BE2C (cell line): ENCODE data around the gene GLT6D1.

ENCODE experiments used
- DNase-seq: peaks from one replicate; pipeline ENCODE4 v3.0.0-alpha.2; 2020
- H3K27me3 ChIP-seq: fragments of 250-450 bp; sonication (Bioruptor Pico); 2 replicates; pipeline ENCODE4 v1.5.1; 2020; ENCODE audit warnings: mild to moderate bottlenecking
- H3K36me3 ChIP-seq: fragments of 250-450 bp; sonication (Bioruptor Pico); 2 replicates; pipeline ENCODE4 v1.5.1; 2020; ENCODE audit warnings: mild to moderate bottlenecking
- H3K4me1 ChIP-seq: fragments of 250-450 bp; sonication (Bioruptor Pico); 2 replicates; pipeline ENCODE4 v1.5.1; 2020
- H3K4me3 ChIP-seq: 2 replicates; pipeline ENCODE4 v1.5.1; 2011; ENCODE audit warnings: low read depth, low read length
- H3K9me3 ChIP-seq: fragments of 250-450 bp; sonication (Bioruptor Pico); 2 replicates; pipeline ENCODE4 v1.5.1; 2020
- TF ChIP-seq, protein P1 (sequence below): IDR thresholded peaks from 2 replicates; pipeline ENCODE4 v1.5.1; 2012; ENCODE audit warnings: mild to moderate bottlenecking, low read depth, low read length

GLT6D1 gene

DNA sequence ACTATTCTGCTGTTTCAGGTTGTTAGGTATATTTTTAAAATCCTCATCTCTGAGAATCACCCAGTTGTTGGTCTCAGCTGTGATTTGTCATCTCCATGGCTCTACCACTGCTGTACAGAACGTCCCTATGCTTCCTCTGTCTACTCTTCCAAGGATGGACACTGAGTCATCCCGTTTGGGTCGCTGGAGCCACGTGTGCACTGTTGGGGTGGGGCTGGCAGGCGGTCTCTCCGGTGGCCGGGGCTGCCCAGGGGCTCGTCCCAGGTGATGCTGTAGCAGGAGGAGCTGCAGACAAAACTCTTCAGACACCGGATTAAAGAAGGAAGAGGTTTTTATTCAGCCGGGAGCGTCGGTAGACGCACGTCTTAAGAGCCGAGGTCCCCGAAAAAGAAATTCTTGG is 40.7 kb upstream of the GLT6D1 start:
- H3K27me3 ChIP-seq = no peaks in the 10 kb centered on the region

DNA sequence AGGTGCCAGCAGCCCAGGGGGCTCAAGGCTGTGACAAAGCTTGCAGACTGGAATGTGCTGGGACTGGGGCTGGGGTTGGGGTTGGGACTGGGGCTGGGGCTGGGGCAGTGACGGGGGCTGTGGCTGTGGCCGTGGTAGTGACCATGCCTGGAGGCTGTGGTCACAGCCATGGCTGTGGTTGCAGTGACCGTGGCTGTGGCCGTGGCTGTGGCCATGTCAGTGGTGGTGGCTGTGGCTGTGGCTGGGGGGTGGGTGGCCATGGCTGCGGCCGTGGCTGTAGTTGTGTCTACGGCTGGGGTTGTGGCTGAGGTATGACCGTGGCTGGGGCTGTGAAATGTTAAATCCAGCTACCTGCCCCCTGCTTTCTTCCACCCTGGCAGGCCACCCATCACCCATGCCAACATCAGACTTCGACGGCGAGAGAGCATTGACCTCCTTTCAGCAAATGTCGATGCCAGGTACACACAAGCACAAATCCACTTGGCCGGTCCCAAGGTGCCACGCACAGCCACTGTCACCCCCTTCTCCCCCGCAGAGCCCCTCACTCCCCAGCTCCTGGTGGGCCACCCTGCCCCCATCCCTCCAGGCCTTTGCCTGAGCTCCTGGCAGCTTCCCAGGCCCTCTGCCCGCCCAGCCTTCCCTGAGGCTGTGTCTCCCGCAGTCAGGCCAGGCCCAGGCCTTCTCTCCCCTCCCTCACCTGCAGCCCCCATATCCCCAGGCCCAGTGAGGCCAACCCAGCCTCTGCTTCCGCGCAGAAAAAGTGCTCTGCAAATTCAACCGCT is 39.1 kb upstream of the GLT6D1 start:
- H3K4me3 ChIP-seq = no peak overlapping the region
- no peaks in the 10 kb centered on the region for H3K9me3 ChIP-seq
- no peaks in the 10 kb centered on the region for H3K4me1 ChIP-seq
- TF ChIP-seq, protein P1, sequence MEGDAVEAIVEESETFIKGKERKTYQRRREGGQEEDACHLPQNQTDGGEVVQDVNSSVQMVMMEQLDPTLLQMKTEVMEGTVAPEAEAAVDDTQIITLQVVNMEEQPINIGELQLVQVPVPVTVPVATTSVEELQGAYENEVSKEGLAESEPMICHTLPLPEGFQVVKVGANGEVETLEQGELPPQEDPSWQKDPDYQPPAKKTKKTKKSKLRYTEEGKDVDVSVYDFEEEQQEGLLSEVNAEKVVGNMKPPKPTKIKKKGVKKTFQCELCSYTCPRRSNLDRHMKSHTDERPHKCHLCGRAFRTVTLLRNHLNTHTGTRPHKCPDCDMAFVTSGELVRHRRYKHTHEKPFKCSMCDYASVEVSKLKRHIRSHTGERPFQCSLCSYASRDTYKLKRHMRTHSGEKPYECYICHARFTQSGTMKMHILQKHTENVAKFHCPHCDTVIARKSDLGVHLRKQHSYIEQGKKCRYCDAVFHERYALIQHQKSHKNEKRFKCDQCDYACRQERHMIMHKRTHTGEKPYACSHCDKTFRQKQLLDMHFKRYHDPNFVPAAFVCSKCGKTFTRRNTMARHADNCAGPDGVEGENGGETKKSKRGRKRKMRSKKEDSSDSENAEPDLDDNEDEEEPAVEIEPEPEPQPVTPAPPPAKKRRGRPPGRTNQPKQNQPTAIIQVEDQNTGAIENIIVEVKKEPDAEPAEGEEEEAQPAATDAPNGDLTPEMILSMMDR = no peak
- H3K36me3 ChIP-seq = no peaks in the 10 kb centered on the region
- H3K27me3 ChIP-seq = no peaks in the 10 kb centered on the region
- DNase-seq = no peak

More for the DNA sequence above, 40.7 kb upstream of the GLT6D1 start:
- no peak overlapping the region for H3K4me3 ChIP-seq
- DNase-seq = no peak
- H3K4me1 ChIP-seq = no peaks in the 10 kb centered on the region
- H3K9me3 ChIP-seq = no peaks in the 10 kb centered on the region
- H3K36me3 ChIP-seq = no peaks in the 10 kb centered on the region
- TF ChIP-seq, protein P1 = no peak

DNA sequence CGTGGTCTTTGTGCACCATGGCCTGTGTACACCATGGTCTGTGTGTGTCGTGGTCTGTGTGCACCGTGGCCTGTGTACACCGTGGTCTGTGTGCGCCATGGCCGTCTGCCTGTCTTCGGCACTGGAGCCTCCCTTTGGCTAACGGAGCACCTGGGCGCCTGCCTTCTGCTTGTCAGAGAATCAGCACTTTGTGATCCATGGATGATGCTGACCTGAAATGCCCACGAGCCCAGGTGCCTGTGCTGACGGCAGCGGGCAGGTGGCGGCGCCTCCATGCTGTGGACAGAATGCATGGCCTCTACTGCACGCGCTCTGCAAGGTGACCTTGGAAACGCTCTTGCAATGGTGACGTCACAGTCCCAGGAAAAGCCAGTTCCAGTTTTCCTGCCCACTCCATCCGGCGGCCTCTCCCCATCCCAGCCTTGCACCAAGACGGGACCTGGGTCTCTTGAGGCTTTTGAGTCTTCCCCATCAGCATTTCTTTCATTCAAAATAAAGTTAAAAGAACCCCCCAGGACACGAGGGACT is 38.4 kb upstream of the GLT6D1 start:
- H3K36me3 ChIP-seq = no peaks in the 10 kb centered on the region
- no peak for DNase-seq
- H3K27me3 ChIP-seq = no peaks in the 10 kb centered on the region; the same call in 1 of the 2 replicates
- no peaks in the 10 kb centered on the region for H3K4me1 ChIP-seq
- H3K9me3 ChIP-seq = no peaks in the 10 kb centered on the region
- no peak overlapping the region for H3K4me3 ChIP-seq
- TF ChIP-seq, protein P1 = no peak

DNA sequence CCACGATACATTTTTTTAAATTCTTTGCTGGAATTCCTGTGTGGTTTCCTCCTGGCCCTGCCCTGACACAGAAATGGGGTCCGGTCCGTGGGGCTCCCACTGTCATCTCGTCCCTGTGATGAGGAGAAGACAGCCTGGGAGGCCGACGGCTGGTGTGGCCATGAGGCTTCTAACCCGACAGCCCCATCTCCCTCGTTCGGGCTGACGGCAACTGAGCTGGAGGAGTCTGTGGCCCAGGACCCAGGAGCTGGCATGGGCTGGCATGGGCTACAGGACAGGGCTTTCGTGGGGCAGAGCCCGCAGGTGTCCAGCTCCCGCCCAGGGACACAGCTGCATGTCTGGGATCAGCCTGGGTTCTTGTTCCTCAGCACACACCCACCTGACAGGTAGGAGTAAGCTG is 37.6 kb upstream of the GLT6D1 start:
- H3K9me3 ChIP-seq = no peaks in the 10 kb centered on the region
- DNase-seq = no peak
- no peaks in the 10 kb centered on the region for H3K4me1 ChIP-seq
- H3K27me3 ChIP-seq = no peaks in the 10 kb centered on the region; the same call in none of the 2 replicates
- no peaks in the 10 kb centered on the region for H3K36me3 ChIP-seq
- TF ChIP-seq, protein P1 = no peak
- H3K4me3 ChIP-seq = no peak overlapping the region

DNA sequence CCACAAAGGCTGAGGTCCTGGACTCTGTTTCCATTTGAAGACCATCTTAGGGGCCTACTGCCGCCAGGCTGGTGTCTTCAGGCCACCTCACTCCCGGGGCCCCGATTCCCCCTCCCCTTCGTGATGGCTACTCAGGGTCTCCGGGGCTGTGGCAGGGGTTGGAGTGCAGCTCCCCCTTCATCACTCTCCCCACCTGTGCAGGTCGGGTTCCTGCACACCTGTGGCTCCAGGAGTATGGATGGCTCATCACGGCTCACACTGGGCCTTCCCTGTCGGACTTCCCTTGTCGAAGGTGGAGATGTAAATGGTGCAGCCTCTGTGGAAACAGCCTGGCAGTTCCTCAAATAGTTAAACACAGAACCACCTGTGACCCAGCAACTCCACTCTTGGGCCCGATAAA is 35.6 kb upstream of the GLT6D1 start:
- no peak for DNase-seq

More for the DNA sequence above, 35.6 kb upstream of the GLT6D1 start:
- TF ChIP-seq, protein P1 = no peak
- H3K36me3 ChIP-seq = no peaks in the 10 kb centered on the region
- H3K9me3 ChIP-seq = no peaks in the 10 kb centered on the region
- H3K4me3 ChIP-seq = no peak overlapping the region
- H3K27me3 ChIP-seq = no peaks in the 10 kb centered on the region; the same call in none of the 2 replicates
- H3K4me1 ChIP-seq = no peaks in the 10 kb centered on the region
